HG02884 (cell line): ENCODE measurements around the gene TENM3.

ENCODE experiments used
- ATAC-seq: cut with Tn5 transposase; IDR thresholded peaks from one replicate; pipeline ENCODE4 v1.9.1; 2021; ENCODE audit warnings: mild to moderate bottlenecking, moderate library complexity; ENCODE audit not compliant: unreplicated experiment

TENM3 gene

GRCh38 chr4:182495645-182496385, 252.6 kb downstream of the TENM3 start:
- ATAC-seq: no peak

- no peak for ATAC-seq
These were observed 253.2 kb downstream of the TENM3 start for GRCh38 chr4:182496408-182496807.

GRCh38 chr4:182502064-182502463, 258.9 kb downstream of the TENM3 start:
- no peak for ATAC-seq

- no peak for ATAC-seq
These were observed 261.3 kb downstream of the TENM3 start for GRCh38 chr4:182504463-182504862.

- ATAC-seq: no peak
These were observed 264.6 kb downstream of the TENM3 start for GRCh38 chr4:182507805-182508204.

GRCh38 chr4:182510836-182511235, 267.6 kb downstream of the TENM3 start:
- ATAC-seq: no peak

- ATAC-seq: peak; percentile 75
These were observed 270.5 kb downstream of the TENM3 start for GRCh38 chr4:182513587-182514291.

- no peak for ATAC-seq
These were observed 275.2 kb downstream of the TENM3 start for GRCh38 chr4:182518421-182518820.

GRCh38 chr4:182519528-182519927, 276.3 kb downstream of the TENM3 start:
- no peak for ATAC-seq

GRCh38 chr4:182521011-182521410, 277.8 kb downstream of the TENM3 start:
- no peak for ATAC-seq

GRCh38 chr4:182528819-182529218, 285.6 kb downstream of the TENM3 start:
- no peak for ATAC-seq

- no peak for ATAC-seq
These were observed 287.2 kb downstream of the TENM3 start for GRCh38 chr4:182530451-182530850.

- ATAC-seq: no peak
These were observed 288.5 kb downstream of the TENM3 start for GRCh38 chr4:182531555-182532162.

- ATAC-seq: no peak
These were observed 289.2 kb downstream of the TENM3 start for GRCh38 chr4:182532441-182532840.

GRCh38 chr4:182533964-182534363, 290.8 kb downstream of the TENM3 start:
- no peak for ATAC-seq

GRCh38 chr4:182536221-182536811, 293.1 kb downstream of the TENM3 start:
- no peak for ATAC-seq

GRCh38 chr4:182537031-182537795, 294.0 kb downstream of the TENM3 start:
- ATAC-seq: no peak

GRCh38 chr4:182538031-182538430, 294.8 kb downstream of the TENM3 start:
- ATAC-seq: no peak

- ATAC-seq: no peak
These were observed 297.3 kb downstream of the TENM3 start for GRCh38 chr4:182540496-182540895.

- ATAC-seq: peak; percentile 100
These were observed 304.2 kb downstream of the TENM3 start for GRCh38 chr4:182547435-182547834.

- ATAC-seq: no peak
These were observed 305.0 kb downstream of the TENM3 start for GRCh38 chr4:182548156-182548555.
